IMR-90 (cell line): ENCODE measurements around the gene ZBTB1. TPM values are rescaled to one million over a fixed set of nuclear protein-coding genes. Genes with fewer than 3 reads are reported as not detected.

Source experiments
- ATAC-seq: fragments of 200-7000 bp; cut with Tn5 transposase; 2 replicates; pipeline ENCODE4 v1.9.1; 2020; ENCODE audit warnings: low read depth, mild to moderate bottlenecking, moderate library complexity
- BruUV-seq: library from RNA; stranded (reverse); fragments of 400-500 nt; replicated peaks from 2 replicates; lab custom pipeline; 2021; lab: Mats Ljungman, UMichigan
- CTCF ChIA-PET: fragments of 300-600 bp; formaldehyde crosslinking; extraction: SDS; loops from one replicate; lab custom pipeline; 2021; ENCODE audit warnings: antibody characterized with exemption; lab: Yijun Ruan, JAX
- POLR2A ChIA-PET: fragments of 300-600 bp; sonication (Branson Sonifier 250); formaldehyde crosslinking; loops from one replicate; lab custom pipeline; 2022; ENCODE audit warnings: antibody characterized with exemption; ENCODE audit not compliant: unreplicated experiment; lab: Charles Lee
- DNase-seq: peaks from one replicate; pipeline ENCODE4 v3.0.0; 2013
- H2AFZ ChIP-seq: replicated peaks from 2 replicates; pipeline ENCODE3; 2013; ENCODE audit warnings: low read length, mild to moderate bottlenecking; ENCODE audit not compliant: poor library complexity
- H2AK5ac ChIP-seq: 2 replicates; pipeline ENCODE4 v1.6.1; 2013; ENCODE audit warnings: low read depth, low read length, inconsistent platforms
- H2AK9ac ChIP-seq: replicated peaks from 2 replicates; pipeline ENCODE3; 2013; ENCODE audit warnings: mild to moderate bottlenecking, low read depth, low read length, moderate library complexity; ENCODE audit not compliant: poor library complexity
- H2BK120ac ChIP-seq: 2 replicates; pipeline ENCODE4 v1.6.1; 2013; ENCODE audit warnings: low read depth, low read length, inconsistent platforms
- H2BK15ac ChIP-seq: 3 replicates; pipeline ENCODE4 v1.6.1; 2013; ENCODE audit warnings: low read depth, low read length, inconsistent platforms
- H2BK20ac ChIP-seq: 2 replicates; pipeline ENCODE4 v1.6.1; 2013; ENCODE audit warnings: low read depth, mild to moderate bottlenecking, inconsistent platforms, low read length, moderate library complexity
- H2BK5ac ChIP-seq: 2 replicates; pipeline ENCODE4 v1.6.1; 2013; ENCODE audit warnings: mild to moderate bottlenecking, low read depth, low read length, inconsistent platforms; ENCODE audit not compliant: poor library complexity, severe bottlenecking
- H3K14ac ChIP-seq: replicated peaks from 2 replicates; pipeline ENCODE4 v1.6.1; 2013; ENCODE audit warnings: low read depth, low read length, inconsistent platforms
- H3K18ac ChIP-seq: 2 replicates; pipeline ENCODE4 v1.6.1; 2013; ENCODE audit warnings: low read depth, low read length, control low read depth
- H3K23ac ChIP-seq: 2 replicates; pipeline ENCODE4 v1.6.1; 2013; ENCODE audit warnings: low read depth, low read length, inconsistent platforms
- H3K27ac ChIP-seq: 2 replicates; pipeline ENCODE4 v1.5.1; 2013; ENCODE audit warnings: mild to moderate bottlenecking, control low read depth, low read length; ENCODE audit not compliant: insufficient read depth
- H3K27me3 ChIP-seq: 2 replicates; pipeline ENCODE4 v1.6.1; 2013; ENCODE audit warnings: low read length; ENCODE audit not compliant: control insufficient read depth, insufficient read depth
- H3K36me3 ChIP-seq: 2 replicates; pipeline ENCODE4 v1.6.1; 2013; ENCODE audit warnings: low read length, mixed read lengths; ENCODE audit not compliant: control insufficient read depth, insufficient read depth
- H3K4ac ChIP-seq: 2 replicates; pipeline ENCODE4 v1.6.1; 2013; ENCODE audit warnings: low read depth, low read length, inconsistent platforms
- H3K4me1 ChIP-seq: 2 replicates; pipeline ENCODE4 v1.6.1; 2013; ENCODE audit warnings: low read length, mixed read lengths; ENCODE audit not compliant: control insufficient read depth, insufficient read depth
- H3K4me2 ChIP-seq: 2 replicates; pipeline ENCODE4 v1.6.1; 2013; ENCODE audit warnings: low read depth, mild to moderate bottlenecking, control low read depth, low read length, moderate library complexity
- H3K4me3 ChIP-seq: 2 replicates; pipeline ENCODE4 v1.5.1; 2013; ENCODE audit warnings: low read depth, mild to moderate bottlenecking, control low read depth, low read length, moderate library complexity; ENCODE audit not compliant: insufficient read depth
- H3K56ac ChIP-seq: 2 replicates; pipeline ENCODE4 v1.6.1; 2013; ENCODE audit warnings: low read length, inconsistent platforms; ENCODE audit not compliant: insufficient read depth; ENCODE audit errors: extremely low read depth
- H3K79me1 ChIP-seq, 2 experiments: 2 replicates each; pipeline ENCODE4 v1.6.1; 2013; ENCODE audit warnings: low read length in 2 of 2, inconsistent platforms in 1 of 2, low read depth in 1 of 2
- H3K9ac ChIP-seq: 2 replicates; pipeline ENCODE4 v1.6.1; 2013; ENCODE audit warnings: low read depth, low read length, control low read depth
- H3K9me1 ChIP-seq: 2 replicates; pipeline ENCODE4 v1.6.1; 2013; ENCODE audit warnings: low read length, inconsistent platforms; ENCODE audit not compliant: insufficient read depth
- H3K9me3 ChIP-seq: 2 replicates; pipeline ENCODE4 v1.6.1; 2013; ENCODE audit warnings: low read length; ENCODE audit not compliant: control insufficient read depth, insufficient read depth
- H4K20me1 ChIP-seq: 2 replicates; pipeline ENCODE4 v1.6.1; 2013; ENCODE audit warnings: low read length, inconsistent platforms; ENCODE audit not compliant: insufficient read depth
- H4K5ac ChIP-seq: 2 replicates; pipeline ENCODE4 v1.6.1; 2013; ENCODE audit warnings: mild to moderate bottlenecking, low read depth, low read length, control low read depth
- H4K8ac ChIP-seq, 2 experiments: 2 replicates each; pipeline ENCODE4 v1.6.1; 2013; ENCODE audit warnings: low read depth in 2 of 2, low read length in 2 of 2, control low read depth in 1 of 2, inconsistent platforms in 1 of 2
- H4K91ac ChIP-seq: 2 replicates; pipeline ENCODE4 v1.6.1; 2013; ENCODE audit warnings: low read depth, low read length, inconsistent platforms; ENCODE audit not compliant: insufficient read depth
- BHLHE40 ChIP-seq: fragments of 150-350 bp; IDR thresholded peaks from 2 replicates; pipeline ENCODE4 v1.6.1; 2016; ENCODE audit warnings: mild to moderate bottlenecking, low read depth, low read length
- CEBPB ChIP-seq: IDR thresholded peaks from 2 replicates; pipeline ENCODE4 v1.6.1; 2012; ENCODE audit warnings: low read depth, low read length, improper control_type of control experiment
- CHD1 ChIP-seq: IDR thresholded peaks from 2 replicates; pipeline ENCODE4 v1.6.1; 2012; ENCODE audit warnings: low read depth, low read length, improper control_type of control experiment
- CTCF ChIP-seq: conservative IDR thresholded peaks from 2 replicates; pipeline ENCODE4 v1.5.1; 2012; ENCODE audit warnings: mild to moderate bottlenecking, low read depth, low read length, improper control_type of control experiment
- ELK1 ChIP-seq: fragments of 150-350 bp; IDR thresholded peaks from 2 replicates; pipeline ENCODE4 v1.6.1; 2016; ENCODE audit warnings: low read depth, mild to moderate bottlenecking, low read length, moderate library complexity, borderline replicate concordance
- FOS ChIP-seq: fragments of 150-350 bp; IDR thresholded peaks from 2 replicates; pipeline ENCODE4 v1.6.1; 2016; ENCODE audit warnings: low read depth, low read length
- MAFK ChIP-seq: IDR thresholded peaks from 2 replicates; pipeline ENCODE4 v1.6.1; 2012; ENCODE audit warnings: low read depth, low read length, improper control_type of control experiment
- MAZ ChIP-seq: IDR thresholded peaks from 2 replicates; pipeline ENCODE4 v1.6.1; 2012; ENCODE audit warnings: low read depth, mild to moderate bottlenecking, low read length, improper control_type of control experiment, moderate library complexity, borderline replicate concordance
- MXI1 ChIP-seq: IDR thresholded peaks from 2 replicates; pipeline ENCODE4 v1.6.1; 2012; ENCODE audit warnings: low read depth, mild to moderate bottlenecking, low read length, moderate library complexity, borderline replicate concordance
- NFE2L2 ChIP-seq: fragments of 150-350 bp; IDR thresholded peaks from 2 replicates; pipeline ENCODE4 v1.6.1; 2016; ENCODE audit warnings: low read depth, mild to moderate bottlenecking, low read length
- POLR2A ChIP-seq: IDR thresholded peaks from 2 replicates; pipeline ENCODE4 v1.6.1; 2012; ENCODE audit warnings: mild to moderate bottlenecking, low read depth, low read length
- RAD21 ChIP-seq: IDR thresholded peaks from 2 replicates; pipeline ENCODE4 v1.6.1; 2012; ENCODE audit warnings: low read length, improper control_type of control experiment
- RCOR1 ChIP-seq: IDR thresholded peaks from 2 replicates; pipeline ENCODE4 v1.6.1; 2012; ENCODE audit warnings: mild to moderate bottlenecking, low read length, improper control_type of control experiment; ENCODE audit not compliant: insufficient replicate concordance
- RFX5 ChIP-seq: IDR thresholded peaks from 2 replicates; pipeline ENCODE4 v1.8.0; 2012; ENCODE audit warnings: low read depth, mild to moderate bottlenecking, low read length, moderate library complexity
- SMC3 ChIP-seq: fragments of 150-350 bp; IDR thresholded peaks from 2 replicates; pipeline ENCODE4 v1.6.1; 2016; ENCODE audit warnings: low read depth, mild to moderate bottlenecking, antibody characterized with exemption, low read length, moderate library complexity
- USF2 ChIP-seq: fragments of 150-350 bp; IDR thresholded peaks from 2 replicates; pipeline ENCODE4 v1.6.1; 2017; ENCODE audit warnings: mild to moderate bottlenecking, antibody characterized with exemption, low read length, low read depth
- WGBS, 2 experiments: methylation state at CpG; one replicate each; pipeline versions ENCODE4 v1.1.5 to v1.1.7; 2013; ENCODE audit warnings: missing lambda C conversion rate in 2 of 2; ENCODE audit not compliant: insufficient read length in 1 of 2; ENCODE audit errors: extremely low coverage in 2 of 2; 5-methylcytosine and 5-hydroxymethylcytosine counted together
- dilution Hi-C: fragments of 300-500 bp; cut with HindIII; formaldehyde crosslinking; loops from one replicate; pipeline ENCODE4 v1.14.3; 2018; ENCODE audit warnings: low sequenced_read_pairs; ENCODE audit not compliant: unreplicated experiment
- in situ Hi-C: fragments of 300-500 bp; cut with MboI; formaldehyde crosslinking; loops from 3 replicates; pipeline ENCODE4 v1.14.3; 2019; ENCODE audit warnings: low sequenced_read_pairs, inconsistent platforms, mixed read lengths
- intact Hi-C: fragments of 100-400 bp; cut with micrococcal nuclease; formaldehyde crosslinking; loops from 2 replicates; pipeline ENCODE4 v1.10.0; 2022
- polyA plus RNA-seq, 3 experiments: library from polyadenylated mRNA; depleted of rRNA; stranded (reverse); fragments of >200 nt; gene quantifications; 2 replicates each; pipeline ENCODE4 v1.2.3, GENCODE V29; 2012; ENCODE audit warnings: low replicate concordance in 1 of 3
- total RNA-seq: library from RNA; depleted of rRNA; stranded (reverse); fragments of >200 nt; gene quantifications from 2 replicates; pipeline ENCODE4 v1.2.3, GENCODE V29; 2012

The ZBTB1 gene
- total and polyA plus RNA-seq, 2 of the 4 experiments (the other 2 are of a cell fraction) = 19.0 to 37.3 TPM

GRCh38 chr14:64515053-64515452 lies 10.5 kb downstream of the ZBTB1 start:
- Histone ChIP-seq H4K20me1 (peaks cover 91% of the 10 kb centered on the region), H2BK15ac (no peak overlapping the region), H2BK5ac (no peak overlapping the region), H4K8ac (no peak overlapping the region), H3K4me1 (no peaks in the 10 kb centered on the region; the same call in 1 of the 2 replicates), H3K56ac (no peak overlapping the region), H3K27me3 (no peaks in the 10 kb centered on the region), H3K9me1 (peaks cover 3% of the 10 kb centered on the region; the same call in 1 of the 2 replicates), H3K27ac (no peak overlapping the region), H2AFZ (no peak overlapping the region), H3K23ac (no peak overlapping the region), H4K91ac (no peak overlapping the region), H3K9ac (no peak overlapping the region), H2AK5ac (no peak overlapping the region), H3K4me2 (no peak overlapping the region), H3K9me3 (no peaks in the 10 kb centered on the region), H3K4ac (no peak overlapping the region), H3K4me3 (no peak overlapping the region), H4K5ac (no peak overlapping the region), H2BK20ac (no peak overlapping the region), H3K14ac (no peak overlapping the region), H2BK120ac (no peak overlapping the region), H3K79me1 (peaks cover 0 to 57% of the 10 kb centered on the region in 2 experiments; a peak in 3 of 4 replicates), H3K18ac (no peak overlapping the region), H2AK9ac (no peak overlapping the region), H3K36me3 (no peaks in the 10 kb centered on the region)
- POLR2A ChIA-PET = no interaction called here
- WGBS, 2 experiments = 60% methylated on average over 1 of the region's 1 CpG; no CpG with 5 or more reads in 1 of the 2 experiments
- in situ Hi-C loops (no loop called here), dilution Hi-C loops (no loop called here), intact Hi-C loops (no loop called here)
- no peak for TF ChIP-seq MAZ
- no peak for TF ChIP-seq USF2
- no peak for TF ChIP-seq RCOR1
- no peak for TF ChIP-seq CEBPB
- no peak for TF ChIP-seq RFX5
- no peak for TF ChIP-seq MXI1
- TF ChIP-seq NFE2L2 = no peak
- TF ChIP-seq CHD1 = no peak
- no peak for TF ChIP-seq FOS
- TF ChIP-seq ELK1 = no peak
- no peak for TF ChIP-seq POLR2A
- no peak for TF ChIP-seq RAD21
- TF ChIP-seq CTCF = no peak
- TF ChIP-seq BHLHE40 = no peak
- TF ChIP-seq MAFK = no peak
- TF ChIP-seq SMC3 = no peak
- DNase-seq (no peak), ATAC-seq (no peak)
- BruUV-seq = no TSS peak
- CTCF ChIA-PET = no interaction called here
